HG03039 (cell line): ENCODE results near the gene CDH12.
"Not testable (repeated sequence)": the region's sequence is repeated elsewhere in the genome, so short reads cannot be mapped to it uniquely, and the experiment has no call there.

Experiments used
- ATAC-seq: cut with Tn5 transposase; IDR thresholded peaks from one replicate; pipeline ENCODE4 v1.9.1; 2021; ENCODE audit warnings: mild to moderate bottlenecking, moderate library complexity; ENCODE audit not compliant: unreplicated experiment

CDH12 gene

GRCh38 chr5:22316294-22316693 is 536.9 kb downstream of the CDH12 start:
- no peak for ATAC-seq

- not testable (repeated sequence) for ATAC-seq
These were observed 538.1 kb downstream of the CDH12 start for GRCh38 chr5:22315052-22315451.

GRCh38 chr5:22314548-22314947 is 538.6 kb downstream of the CDH12 start:
- no peak for ATAC-seq

GRCh38 chr5:22306011-22306410 is 547.1 kb downstream of the CDH12 start:
- no peak for ATAC-seq

- ATAC-seq = no peak
These were observed 557.3 kb downstream of the CDH12 start for GRCh38 chr5:22295832-22296231.

GRCh38 chr5:22293147-22293546 is 560.0 kb downstream of the CDH12 start:
- no peak for ATAC-seq

GRCh38 chr5:22278164-22278563 is 575.0 kb downstream of the CDH12 start:
- ATAC-seq = no peak

GRCh38 chr5:22277006-22277405 is 576.1 kb downstream of the CDH12 start:
- no peak for ATAC-seq

- ATAC-seq = not testable (repeated sequence)
These were observed 587.3 kb downstream of the CDH12 start for GRCh38 chr5:22265855-22266254.

- no peak for ATAC-seq
These were observed 595.0 kb downstream of the CDH12 start for GRCh38 chr5:22258139-22258538.

GRCh38 chr5:22250528-22250927 is 602.6 kb downstream of the CDH12 start:
- ATAC-seq = no peak

- ATAC-seq = no peak
These were observed 603.9 kb downstream of the CDH12 start for GRCh38 chr5:22249209-22249729.

- no peak for ATAC-seq
These were observed 607.4 kb downstream of the CDH12 start for GRCh38 chr5:22245770-22246169.

- ATAC-seq = no peak
These were observed 610.6 kb downstream of the CDH12 start for GRCh38 chr5:22242532-22242931.

GRCh38 chr5:22238047-22238446 is 615.1 kb downstream of the CDH12 start:
- no peak for ATAC-seq

GRCh38 chr5:22226423-22226822 is 626.7 kb downstream of the CDH12 start:
- ATAC-seq = no peak

GRCh38 chr5:22223079-22223478 is 630.1 kb downstream of the CDH12 start:
- ATAC-seq = no peak

- not testable (repeated sequence) for ATAC-seq
These were observed 639.2 kb downstream of the CDH12 start for GRCh38 chr5:22213703-22214495.

GRCh38 chr5:22212254-22212991 is 640.7 kb downstream of the CDH12 start:
- not testable (repeated sequence) for ATAC-seq

- not testable (repeated sequence) for ATAC-seq
These were observed 644.7 kb downstream of the CDH12 start for GRCh38 chr5:22208463-22208862.

GRCh38 chr5:22188651-22189050 is 664.5 kb downstream of the CDH12 start:
- not testable (repeated sequence) for ATAC-seq
